A673 (cell line): Measurements from ENCODE around the gene YWHAG. TPM values are rescaled to one million over a fixed set of nuclear protein-coding genes. Genes with fewer than 3 reads are reported as not detected.
A peak's percentile ranks its signal among the peaks of the same experiment; 100 is the strongest.

ENCODE experiments used
- BruUV-seq: library from RNA; stranded (reverse); fragments of 400-500 nt; replicated peaks from 2 replicates; lab custom pipeline; 2021; lab: Mats Ljungman, UMichigan
- CTCF ChIA-PET: fragments of 300-600 bp; sonication (Branson Sonifier 250); formaldehyde crosslinking; loops from one replicate; lab custom pipeline; 2022; ENCODE audit warnings: antibody characterized with exemption; lab: Charles Lee
- POLR2A ChIA-PET: fragments of 300-600 bp; sonication (Branson Sonifier 250); formaldehyde crosslinking; loops from one replicate; lab custom pipeline; 2022; ENCODE audit warnings: antibody characterized with exemption; ENCODE audit not compliant: low non-redundant PET; lab: Charles Lee
- DNase-seq: peaks from one replicate; pipeline ENCODE4 v3.0.0-alpha.2; 2015; ENCODE audit warnings: low spot score
- H3K27ac ChIP-seq: fragments of 200-600 bp; sonication (generic); 2 replicates; pipeline ENCODE4 v1.5.1; 2016; ENCODE audit warnings: mixed run types, low read depth, mild to moderate bottlenecking, mixed read lengths, antibody characterized with exemption, low read length; ENCODE audit not compliant: poor library complexity, severe bottlenecking
- H3K27me3 ChIP-seq: fragments of 200-600 bp; sonication (generic); replicated peaks from 2 replicates; pipeline ENCODE4 v1.6.1; 2017; ENCODE audit warnings: mixed run types, low read depth, mild to moderate bottlenecking, mixed read lengths, antibody characterized with exemption, low read length; ENCODE audit not compliant: insufficient read depth, poor library complexity
- H3K36me3 ChIP-seq: fragments of 200-600 bp; sonication (generic); 2 replicates; pipeline ENCODE4 v1.6.1; 2016; ENCODE audit warnings: mixed run types, mild to moderate bottlenecking, mixed read lengths, antibody characterized with exemption, low read length; ENCODE audit not compliant: insufficient read depth, poor library complexity, severe bottlenecking
- H3K4me1 ChIP-seq: fragments of 200-600 bp; sonication (generic); 2 replicates; pipeline ENCODE4 v1.6.1; 2017; ENCODE audit warnings: mixed run types, mild to moderate bottlenecking, mixed read lengths, antibody characterized with exemption, low read length; ENCODE audit not compliant: insufficient read depth, poor library complexity, severe bottlenecking
- H3K4me3 ChIP-seq: fragments of 200-600 bp; sonication (generic); 2 replicates; pipeline ENCODE4 v1.5.1; 2016; ENCODE audit warnings: low read depth, mixed run types, mild to moderate bottlenecking, mixed read lengths, low read length; ENCODE audit not compliant: poor library complexity, severe bottlenecking
- H3K9me3 ChIP-seq: fragments of 200-600 bp; sonication (generic); 2 replicates; pipeline ENCODE4 v1.6.1; 2016; ENCODE audit warnings: mixed run types, low read depth, mild to moderate bottlenecking, mixed read lengths, antibody characterized with exemption, low read length; ENCODE audit not compliant: poor library complexity, severe bottlenecking
- EZH2 ChIP-seq: fragments of 200-600 bp; sonication (generic); IDR thresholded peaks from 2 replicates; pipeline ENCODE4 v1.6.1; 2017; ENCODE audit warnings: borderline replicate concordance, low read depth, mild to moderate bottlenecking, mixed read lengths, antibody characterized with exemption, low read length; ENCODE audit not compliant: poor library complexity, severe bottlenecking
- intact Hi-C: fragments of 100-400 bp; cut with micrococcal nuclease; formaldehyde crosslinking; loops from one replicate; pipeline ENCODE4 v1.10.0; 2022; ENCODE audit not compliant: unreplicated experiment
- total RNA-seq: library from RNA; stranded (reverse); gene quantifications from 2 replicates; pipeline ENCODE4 v1.2.3, GENCODE V29; 2021
- TF ChIP-seq, protein P1 (sequence below): fragments of 300-800, 200-600 bp; sonication (generic); conservative IDR thresholded peaks from 2 replicates; pipeline ENCODE4 v1.5.1; 2017; ENCODE audit warnings: low read depth, mild to moderate bottlenecking, antibody characterized with exemption, low read length, moderate library complexity, mixed read lengths

Gene YWHAG
- total RNA-seq, 1 experiment from 2014 or later = 249 TPM

DNA sequence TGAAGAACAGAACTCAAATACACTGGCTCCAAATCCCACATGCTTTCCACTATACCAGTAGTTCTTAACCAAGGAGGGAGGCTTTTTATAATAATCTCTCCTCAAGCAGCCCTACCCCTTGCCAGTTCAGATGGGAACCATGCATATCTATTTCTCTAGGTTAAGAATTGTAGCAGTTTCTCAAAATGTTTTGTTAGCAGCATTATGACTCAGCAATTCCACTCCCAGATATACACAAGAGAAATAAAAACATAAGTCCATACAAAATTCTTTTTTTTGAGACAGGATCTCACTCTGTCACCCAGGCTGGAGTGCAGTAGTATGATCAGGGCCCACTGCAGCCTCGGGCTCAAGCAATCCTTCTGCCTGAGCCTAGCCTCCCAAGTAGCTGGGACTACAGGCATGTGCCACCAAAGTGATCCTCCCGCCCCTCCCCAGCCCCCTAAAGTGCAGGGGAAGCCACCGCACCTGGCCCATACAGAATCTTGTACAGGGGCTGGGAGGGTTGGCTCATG, 18.1 kb downstream of the YWHAG start:
- ChIA-PET POLR2A (no interaction called here), CTCF (no interaction called here)
- no peak for TF ChIP-seq EZH2
- TF ChIP-seq, protein P1, sequence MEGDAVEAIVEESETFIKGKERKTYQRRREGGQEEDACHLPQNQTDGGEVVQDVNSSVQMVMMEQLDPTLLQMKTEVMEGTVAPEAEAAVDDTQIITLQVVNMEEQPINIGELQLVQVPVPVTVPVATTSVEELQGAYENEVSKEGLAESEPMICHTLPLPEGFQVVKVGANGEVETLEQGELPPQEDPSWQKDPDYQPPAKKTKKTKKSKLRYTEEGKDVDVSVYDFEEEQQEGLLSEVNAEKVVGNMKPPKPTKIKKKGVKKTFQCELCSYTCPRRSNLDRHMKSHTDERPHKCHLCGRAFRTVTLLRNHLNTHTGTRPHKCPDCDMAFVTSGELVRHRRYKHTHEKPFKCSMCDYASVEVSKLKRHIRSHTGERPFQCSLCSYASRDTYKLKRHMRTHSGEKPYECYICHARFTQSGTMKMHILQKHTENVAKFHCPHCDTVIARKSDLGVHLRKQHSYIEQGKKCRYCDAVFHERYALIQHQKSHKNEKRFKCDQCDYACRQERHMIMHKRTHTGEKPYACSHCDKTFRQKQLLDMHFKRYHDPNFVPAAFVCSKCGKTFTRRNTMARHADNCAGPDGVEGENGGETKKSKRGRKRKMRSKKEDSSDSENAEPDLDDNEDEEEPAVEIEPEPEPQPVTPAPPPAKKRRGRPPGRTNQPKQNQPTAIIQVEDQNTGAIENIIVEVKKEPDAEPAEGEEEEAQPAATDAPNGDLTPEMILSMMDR = no peak
- no peaks in the 10 kb centered on the region for H3K27me3 ChIP-seq
- no TSS peak for BruUV-seq
- peak overlapping the region; percentile 59 for H3K27ac ChIP-seq
- intact Hi-C loops = no loop called here
- no peak overlapping the region for H3K4me3 ChIP-seq
- no peaks in the 10 kb centered on the region for H3K9me3 ChIP-seq
- H3K36me3 ChIP-seq = peaks cover 51% of the 10 kb centered on the region
- DNase-seq = no peak
- peaks cover 24% of the 10 kb centered on the region for H3K4me1 ChIP-seq

DNA sequence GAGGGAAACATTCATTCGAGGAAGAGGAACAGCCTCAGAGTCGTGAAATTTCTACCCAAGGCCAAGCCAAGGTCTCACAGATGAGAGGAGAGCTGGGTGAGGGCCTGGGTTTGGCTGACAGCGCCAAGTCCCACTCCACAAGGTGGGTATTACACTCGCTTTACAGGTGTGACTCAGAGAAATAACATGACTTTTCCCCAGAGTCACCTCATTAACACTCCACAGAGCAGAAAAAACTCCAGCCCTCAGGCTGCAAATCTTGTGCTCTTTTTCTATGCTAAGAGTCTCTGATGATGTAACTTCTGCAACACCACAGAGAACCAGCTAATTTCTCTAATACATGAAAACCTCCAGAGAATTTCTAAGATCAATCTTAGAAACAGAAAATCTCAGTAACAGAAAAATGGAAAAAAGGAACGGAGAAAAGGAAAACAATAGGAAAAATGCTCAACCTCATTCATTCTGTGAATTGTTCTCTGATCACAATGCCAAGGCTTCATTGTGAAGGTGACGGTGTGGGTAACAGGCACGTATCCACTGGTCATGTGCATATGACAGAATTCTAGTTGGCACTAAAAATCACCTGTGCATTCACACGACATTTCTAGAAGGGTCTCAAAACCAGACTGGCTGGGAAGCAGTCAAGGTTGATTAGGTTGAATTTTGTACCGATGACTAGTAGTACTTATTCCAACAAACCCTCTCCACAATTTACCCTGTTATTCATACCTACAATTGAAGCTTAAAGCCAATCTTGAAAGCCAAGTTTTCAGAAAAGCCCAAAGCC, 20.3 kb downstream of the YWHAG start:
- CTCF ChIA-PET = no interaction called here
- H3K4me1 ChIP-seq = peaks cover 27% of the 10 kb centered on the region
- H3K36me3 ChIP-seq = peaks cover 31% of the 10 kb centered on the region
- no peak overlapping the region for H3K4me3 ChIP-seq
- H3K27me3 ChIP-seq = no peaks in the 10 kb centered on the region
- POLR2A ChIA-PET = no interaction called here
- TF ChIP-seq, protein P1 = no peak
- TF ChIP-seq EZH2 = no peak
- BruUV-seq = no TSS peak
- H3K27ac ChIP-seq = peak overlapping the region; percentile 47
- no peak for DNase-seq
- no peaks in the 10 kb centered on the region for H3K9me3 ChIP-seq
- intact Hi-C loops = no loop called here

DNA sequence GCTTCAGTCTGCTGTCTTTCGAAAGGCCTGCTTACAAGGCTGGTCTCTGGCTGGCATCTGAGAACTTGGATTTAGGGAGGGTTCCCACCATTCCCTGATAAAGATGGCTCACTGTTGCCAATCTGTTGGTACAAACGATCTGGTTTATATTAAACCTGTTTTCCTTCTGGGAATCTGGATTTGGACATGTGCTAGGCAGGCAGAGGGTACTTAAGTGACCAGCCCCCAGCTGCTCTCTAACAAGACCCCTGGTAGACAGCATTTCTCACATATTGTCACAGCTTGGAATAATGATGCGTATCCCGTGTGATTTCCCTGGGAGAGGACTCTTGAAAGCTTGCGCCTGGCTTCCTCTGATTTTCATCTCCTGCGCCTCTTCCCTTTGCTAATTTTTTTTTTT, 21.6 kb downstream of the YWHAG start:
- ChIA-PET CTCF (no interaction called here), POLR2A (no interaction called here)
- DNase-seq = no peak
- Histone ChIP-seq H3K4me1 (peaks cover 27% of the 10 kb centered on the region), H3K36me3 (peaks cover 18% of the 10 kb centered on the region), H3K27ac (peak overlapping the region; percentile 12), H3K27me3 (no peaks in the 10 kb centered on the region), H3K9me3 (no peaks in the 10 kb centered on the region), H3K4me3 (no peak overlapping the region)
- intact Hi-C loops = no loop called here
- BruUV-seq = no TSS peak
- TF ChIP-seq, protein P1 = no peak
- no peak for TF ChIP-seq EZH2
